ENCODE measurements around the gene ZNF821. TPM values are rescaled to one million over a fixed set of nuclear protein-coding genes. Genes with fewer than 3 reads are reported as not detected.

The ZNF821 gene
- polyA plus RNA-seq, 1 of the 3 experiments (the other 2 are of a cell fraction): 8.8 TPM

GRCh38 chr16:71903608-71904007 lies 19.6 kb upstream of the ZNF821 start:
- no peaks in the 10 kb centered on the region for H3K9me2 ChIP-seq
- H2AFZ ChIP-seq (ENCODE audit: low read depth): no peak overlapping the region
- TF ChIP-seq NRF1 (IDR thresholded peaks at IDR 0.05; ENCODE audit: low read depth, low read length) (no peak), REST (IDR thresholded peaks at IDR 0.05; ENCODE audit: low read depth, low read length) (no peak), EP300 (IDR thresholded peaks at IDR 0.05; ENCODE audit: borderline replicate concordance in 1 of 2, low read depth in 1 of 2, low read length in 1 of 2) (no peak), YY1 (IDR thresholded peaks at IDR 0.05; ENCODE audit: low read depth) (no peak), USF2 (IDR thresholded peaks at IDR 0.05; ENCODE audit: borderline replicate concordance, low read depth, low read length) (no peak), FOXM1 (IDR thresholded peaks at IDR 0.05; ENCODE audit: low read depth) (no peak), MEF2A (IDR thresholded peaks at IDR 0.05; ENCODE audit: borderline replicate concordance, low read depth) (no peak), TCF12 (IDR thresholded peaks at IDR 0.05) (no peak), MAX (IDR thresholded peaks at IDR 0.05; ENCODE audit: low read depth) (no peak), POLR2AphosphoS5 (IDR thresholded peaks at IDR 0.05; ENCODE audit: low read depth, low read length) (no peak), TEAD4 (IDR thresholded peaks at IDR 0.05; ENCODE audit: borderline replicate concordance, insufficient read depth) (no peak), TAF1 (IDR thresholded peaks at IDR 0.05; ENCODE audit: borderline replicate concordance, low read depth, low read length) (no peak), RCOR1 (IDR thresholded peaks at IDR 0.05; ENCODE audit: low read length) (no peak), SIN3A (IDR thresholded peaks at IDR 0.05; ENCODE audit: borderline replicate concordance, low read depth, low read length) (no peak)
- H4K20me1 ChIP-seq (ENCODE audit: insufficient read depth): peaks cover 100% of the 10 kb centered on the region
- no peaks in the 10 kb centered on the region for H3K27me3 ChIP-seq (ENCODE audit: insufficient read depth)
- ChIA-PET CTCF (interaction anchor here (0.9 to 2.3 kb wide), 2 partner anchors 21 to 58 kb away, joined by 3 to 10 read pairs; no protein-coding TSS in a partner anchor), POLR2A (no interaction called here)
- peaks cover 4% of the 10 kb centered on the region for H3F3A ChIP-seq (replicated peaks; ENCODE audit: insufficient read depth)
- H3K27ac ChIP-seq (ENCODE audit: low read depth in 2 of 2, low read length in 1 of 2): no peak overlapping the region
- WGBS (ENCODE audit: low lambda C conversion rate): 83% methylated on average over 2 of the region's 2 CpGs
- no peak overlapping the region for H3K4me3 ChIP-seq (ENCODE audit: low read depth in 2 of 2, low read length in 1 of 2)
- H3K79me2 ChIP-seq (ENCODE audit: insufficient read depth): peaks cover 100% of the 10 kb centered on the region
- DNase-seq: no peak
- no peaks in the 10 kb centered on the region for H3K9me3 ChIP-seq
- H3K4me2 ChIP-seq: no peak overlapping the region
- peaks cover 0 to 23% of the 10 kb centered on the region in 2 experiments for H3K36me3 ChIP-seq (replicated peaks in 1 of 2; ENCODE audit: control insufficient read depth in 1 of 2, insufficient read depth in 2 of 2, low read length in 1 of 2)
- H3K4me1 ChIP-seq (ENCODE audit: control insufficient read depth in 1 of 2, insufficient read depth in 2 of 2, low read depth in 1 of 2, low read length in 1 of 2): no peaks in the 10 kb centered on the region
- no peak overlapping the region for H3K9ac ChIP-seq

Data from SK-N-SH (cell line).